ENCODE results near the gene BEGAIN. TPM values are rescaled to one million over a fixed set of nuclear protein-coding genes. Genes with fewer than 3 reads are reported as not detected.

BEGAIN gene
- total and polyA plus RNA-seq, 2 donors (not counting 3 experiments of a cell fraction or from before 2014, with no cell fraction given), result 0.49 TPM; not detected in 1

DNA sequence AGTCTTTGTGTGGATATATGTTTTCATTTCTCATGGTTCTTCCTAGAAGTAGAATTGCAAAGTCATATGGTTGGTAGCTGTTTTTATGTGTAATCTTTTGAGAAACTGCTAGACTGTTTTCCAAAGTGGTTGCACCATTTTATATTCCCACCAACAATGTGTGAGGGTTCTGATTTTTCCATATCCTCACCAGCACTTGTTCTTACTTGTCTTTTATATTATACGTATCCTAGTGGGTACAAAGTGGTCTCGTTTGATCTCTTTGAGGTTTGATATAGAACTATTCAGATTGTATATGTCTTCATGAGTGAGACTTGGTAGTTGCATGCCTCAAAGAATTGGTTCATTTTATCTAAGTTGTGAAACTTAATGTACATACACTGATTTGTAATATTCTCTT, 91.3 kb downstream of the BEGAIN start:
- BruUV-seq (replicated peaks), result no TSS peak
- no peak overlapping the region for H3K27ac ChIP-seq (ENCODE audit: insufficient read depth, low read depth, low read length)
- TF ChIP-seq JUN (IDR thresholded peaks at IDR 0.05; ENCODE audit: borderline replicate concordance, insufficient read depth, insufficient read length, low read depth) (no peak), POLR2AphosphoS5 (IDR thresholded peaks at IDR 0.05; ENCODE audit: insufficient read depth, low read depth, low read length) (no peak), FOS (IDR thresholded peaks at IDR 0.05; ENCODE audit: borderline replicate concordance, insufficient read depth, low read length) (no peak), POLR2A (IDR thresholded peaks at IDR 0.05; ENCODE audit: low read depth, low read length) (no peak), EZH2 (IDR thresholded peaks at IDR 0.05; ENCODE audit: borderline replicate concordance, low read depth, low read length, severe bottlenecking) (no peak), MYC (IDR thresholded peaks at IDR 0.05; ENCODE audit: low read depth, low read length) (no peak), GATA2 (IDR thresholded peaks at IDR 0.05; ENCODE audit: insufficient read depth, insufficient read length, low read depth, low read length) (no peak)
- TF ChIP-seq, protein P1, sequence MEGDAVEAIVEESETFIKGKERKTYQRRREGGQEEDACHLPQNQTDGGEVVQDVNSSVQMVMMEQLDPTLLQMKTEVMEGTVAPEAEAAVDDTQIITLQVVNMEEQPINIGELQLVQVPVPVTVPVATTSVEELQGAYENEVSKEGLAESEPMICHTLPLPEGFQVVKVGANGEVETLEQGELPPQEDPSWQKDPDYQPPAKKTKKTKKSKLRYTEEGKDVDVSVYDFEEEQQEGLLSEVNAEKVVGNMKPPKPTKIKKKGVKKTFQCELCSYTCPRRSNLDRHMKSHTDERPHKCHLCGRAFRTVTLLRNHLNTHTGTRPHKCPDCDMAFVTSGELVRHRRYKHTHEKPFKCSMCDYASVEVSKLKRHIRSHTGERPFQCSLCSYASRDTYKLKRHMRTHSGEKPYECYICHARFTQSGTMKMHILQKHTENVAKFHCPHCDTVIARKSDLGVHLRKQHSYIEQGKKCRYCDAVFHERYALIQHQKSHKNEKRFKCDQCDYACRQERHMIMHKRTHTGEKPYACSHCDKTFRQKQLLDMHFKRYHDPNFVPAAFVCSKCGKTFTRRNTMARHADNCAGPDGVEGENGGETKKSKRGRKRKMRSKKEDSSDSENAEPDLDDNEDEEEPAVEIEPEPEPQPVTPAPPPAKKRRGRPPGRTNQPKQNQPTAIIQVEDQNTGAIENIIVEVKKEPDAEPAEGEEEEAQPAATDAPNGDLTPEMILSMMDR (IDR thresholded peaks at IDR 0.05; ENCODE audit: extremely low read depth in 1 of 2, insufficient read depth in 1 of 2, low read depth in 1 of 2, low read length in 2 of 2), result no peak
- TF ChIP-seq, protein P2, sequence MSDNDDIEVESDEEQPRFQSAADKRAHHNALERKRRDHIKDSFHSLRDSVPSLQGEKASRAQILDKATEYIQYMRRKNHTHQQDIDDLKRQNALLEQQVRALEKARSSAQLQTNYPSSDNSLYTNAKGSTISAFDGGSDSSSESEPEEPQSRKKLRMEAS (IDR thresholded peaks at IDR 0.05; ENCODE audit: insufficient read depth, insufficient read length), result no peak
- H2AFZ ChIP-seq (ENCODE audit: low read depth, low read length), result no peak overlapping the region
- H3K9me3 ChIP-seq (replicated peaks; ENCODE audit: control insufficient read depth, insufficient read depth, low read length), result no peaks in the 10 kb centered on the region
- H3K4me3 ChIP-seq (replicated peaks in 1 of 3; ENCODE audit: insufficient read depth in 1 of 3, low read depth in 1 of 3, low read length in 3 of 3), result no peak overlapping the region
- FAIRE-seq (no peak), DNase-seq (ENCODE audit: low read depth, low spot score) (no peak)
- H4K20me1 ChIP-seq (replicated peaks; ENCODE audit: control insufficient read depth, extremely low read depth, insufficient read depth, low read length), result peaks cover 2% of the 10 kb centered on the region
- dilution Hi-C loops (cut with MboI; ENCODE audit: extremely low pct_ligation_motif_present, low sequenced_read_pairs) (no loop called here), intact Hi-C loops (cut with micrococcal nuclease) (no loop called here)
- no peak overlapping the region for H3K4me2 ChIP-seq (ENCODE audit: insufficient read depth, low read length)
- H3K9me1 ChIP-seq (replicated peaks; ENCODE audit: control insufficient read depth, extremely low read depth, insufficient read depth, low read length), result no peaks in the 10 kb centered on the region
- H3K27me3 ChIP-seq (ENCODE audit: control insufficient read depth in 2 of 2, insufficient read depth in 2 of 2, low read length in 2 of 2), result no peaks in the 10 kb centered on the region
- no peaks in the 10 kb centered on the region for H3K36me3 ChIP-seq (ENCODE audit: control insufficient read depth in 2 of 2, extremely low read depth in 1 of 2, insufficient read depth in 2 of 2, low read length in 2 of 2)
- CTCF ChIA-PET, result interaction anchor here (1.0 to 1.2 kb wide), 2 partner anchors 12 to 15 kb away, joined by 3 read pairs; no protein-coding TSS in a partner anchor
- H3K79me2 ChIP-seq (ENCODE audit: control insufficient read depth, insufficient read depth, low read length), result no peaks in the 10 kb centered on the region
- POLR2A ChIA-PET, result no interaction called here
- no peak overlapping the region for H3K9ac ChIP-seq (replicated peaks; ENCODE audit: extremely low read depth, insufficient read depth, low read length)
- H3K4me1 ChIP-seq (ENCODE audit: control insufficient read depth, extremely low read depth, insufficient read depth, low read length), result no peaks in the 10 kb centered on the region
